SJSA1 (cell line): ENCODE results near the gene UQCRC1. TPM values are rescaled to one million over a fixed set of nuclear protein-coding genes. Genes with fewer than 3 reads are reported as not detected.
A peak's percentile ranks its signal among the peaks of the same experiment; 100 is the strongest.

ENCODE experiments used
- DNase-seq, 2 experiments: peaks; one replicate each; pipeline ENCODE4 v3.0.0-alpha.2; 2015 to 2020; ENCODE audit warnings: low spot score in 2 of 2, low read depth in 1 of 2
- H3K27ac ChIP-seq: fragments of 250-450 bp; sonication (Bioruptor Pico); 2 replicates; pipeline ENCODE4 v1.5.1; 2020; ENCODE audit warnings: mild to moderate bottlenecking, moderate library complexity
- H3K27me3 ChIP-seq: fragments of 250-450 bp; sonication (Bioruptor Pico); replicated peaks from 2 replicates; pipeline ENCODE4 v1.5.1; 2020; ENCODE audit warnings: mild to moderate bottlenecking, moderate library complexity
- H3K36me3 ChIP-seq: fragments of 250-450 bp; sonication (Bioruptor Pico); 2 replicates; pipeline ENCODE4 v1.5.1; 2020; ENCODE audit warnings: mild to moderate bottlenecking
- H3K4me1 ChIP-seq: fragments of 250-450 bp; sonication (Bioruptor Pico); replicated peaks from 2 replicates; pipeline ENCODE4 v1.6.1; 2021; ENCODE audit warnings: mild to moderate bottlenecking
- H3K4me3 ChIP-seq: fragments of 250-450 bp; sonication (Bioruptor Pico); 2 replicates; pipeline ENCODE4 v1.5.1; 2020; ENCODE audit warnings: mild to moderate bottlenecking
- H3K9me3 ChIP-seq: fragments of 250-450 bp; sonication (Bioruptor Pico); replicated peaks from 2 replicates; pipeline ENCODE4 v1.5.1; 2020; ENCODE audit warnings: mild to moderate bottlenecking
- total RNA-seq: library from RNA; depleted of rRNA; stranded (reverse); fragments of >200 nt; shearing (Covaris generic); gene quantifications from 2 replicates; pipeline ENCODE4 v1.2.3, GENCODE V29; 2014

The UQCRC1 gene
- total RNA-seq, 1 experiment from 2014 or later: 377 TPM

- peaks cover 82% of the 10 kb centered on the region for H3K4me1 ChIP-seq
- peaks cover 99% of the 10 kb centered on the region for H3K36me3 ChIP-seq
- H3K27me3 ChIP-seq: no peaks in the 10 kb centered on the region
Observed at GRCh38 chr3:48567500-48567899, 41.9 kb downstream of the UQCRC1 start.

DNA sequence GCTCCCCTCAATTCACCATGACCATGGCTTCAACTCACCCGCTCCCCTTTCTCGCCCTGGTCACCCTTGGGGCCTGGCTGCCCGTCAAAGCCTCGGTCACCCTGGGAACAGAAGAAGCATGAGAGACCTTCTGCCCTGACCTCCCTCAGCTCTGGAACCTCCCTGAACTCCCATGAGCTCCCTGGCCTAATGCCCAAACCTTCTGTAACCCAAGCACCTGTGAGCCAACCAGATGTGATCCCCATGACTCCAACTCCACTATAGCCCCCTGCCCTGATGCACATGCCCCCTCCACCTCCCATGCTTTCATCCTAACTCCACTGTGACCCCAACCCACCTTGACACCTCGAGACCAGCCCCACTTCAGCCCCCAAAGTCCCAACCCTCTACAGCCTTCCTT, 42.4 kb downstream of the UQCRC1 start:
- Histone ChIP-seq H3K9me3 (no peaks in the 10 kb centered on the region), H3K4me3 (no peak overlapping the region), H3K27me3 (no peaks in the 10 kb centered on the region), H3K27ac (no peak overlapping the region; the same call in 1 of the 2 replicates), H3K36me3 (peaks cover 99% of the 10 kb centered on the region), H3K4me1 (peaks cover 86% of the 10 kb centered on the region)
- no peak for DNase-seq

More at GRCh38 chr3:48567500-48567899, 41.9 kb downstream of the UQCRC1 start:
- H3K27ac ChIP-seq: no peak overlapping the region
- no peaks in the 10 kb centered on the region for H3K9me3 ChIP-seq
- DNase-seq: no peak
- H3K4me3 ChIP-seq: no peak overlapping the region

GRCh38 chr3:48566401-48566760, 43.1 kb downstream of the UQCRC1 start:
- peaks cover 96% of the 10 kb centered on the region for H3K36me3 ChIP-seq
- H3K27ac ChIP-seq: peak overlapping the region; percentile 86
- no peak overlapping the region for H3K4me3 ChIP-seq
- H3K4me1 ChIP-seq: peaks cover 93% of the 10 kb centered on the region
- no peak for DNase-seq
- H3K9me3 ChIP-seq: no peaks in the 10 kb centered on the region
- no peaks in the 10 kb centered on the region for H3K27me3 ChIP-seq

- peaks cover 95% of the 10 kb centered on the region for H3K36me3 ChIP-seq
- peak; percentile 71 to 87 for DNase-seq
- no peaks in the 10 kb centered on the region for H3K27me3 ChIP-seq
- no peak overlapping the region for H3K4me3 ChIP-seq
- H3K9me3 ChIP-seq: no peaks in the 10 kb centered on the region
- H3K4me1 ChIP-seq: peaks cover 99% of the 10 kb centered on the region
- H3K27ac ChIP-seq: peak overlapping the region; percentile 86
Observed at GRCh38 chr3:48565591-48566400, 43.6 kb downstream of the UQCRC1 start.

DNA sequence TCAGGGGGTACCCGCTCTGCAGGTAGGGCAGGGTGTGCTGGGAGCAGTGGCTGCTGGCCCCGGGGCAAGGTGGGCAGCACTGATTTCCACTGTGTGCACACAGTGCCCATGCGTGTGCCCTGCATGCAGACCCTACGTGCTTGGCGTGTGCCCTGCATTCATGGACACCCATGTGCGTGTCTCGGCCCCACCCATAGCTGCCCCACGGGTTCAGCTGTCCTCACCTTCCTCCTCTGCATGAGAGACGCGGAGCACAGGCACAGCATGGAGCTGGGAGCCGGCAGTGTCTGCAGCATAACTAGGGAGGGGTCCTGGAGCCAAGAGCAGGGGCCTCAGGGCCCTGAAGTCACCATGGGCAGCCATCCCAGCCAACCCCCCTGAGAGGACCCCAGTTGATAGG, 44.3 kb downstream of the UQCRC1 start:
- H3K9me3 ChIP-seq: no peaks in the 10 kb centered on the region
- H3K4me1 ChIP-seq: peaks cover 100% of the 10 kb centered on the region
- H3K36me3 ChIP-seq: peaks cover 90% of the 10 kb centered on the region
- no peak for DNase-seq
- H3K4me3 ChIP-seq: no peak overlapping the region
- no peaks in the 10 kb centered on the region for H3K27me3 ChIP-seq
- H3K27ac ChIP-seq: peak overlapping the region; percentile 86

- Histone ChIP-seq H3K4me3 (no peak overlapping the region), H3K9me3 (no peaks in the 10 kb centered on the region), H3K27me3 (no peaks in the 10 kb centered on the region), H3K27ac (peak overlapping the region; percentile 86), H3K36me3 (peaks cover 88% of the 10 kb centered on the region), H3K4me1 (peaks cover 100% of the 10 kb centered on the region)
- DNase-seq: no peak
Observed at GRCh38 chr3:48564667-48565066, 44.8 kb downstream of the UQCRC1 start.

- no peak overlapping the region for H3K4me3 ChIP-seq
- H3K9me3 ChIP-seq: no peaks in the 10 kb centered on the region
- H3K36me3 ChIP-seq: peaks cover 87% of the 10 kb centered on the region
- no peaks in the 10 kb centered on the region for H3K27me3 ChIP-seq
- H3K4me1 ChIP-seq: peaks cover 100% of the 10 kb centered on the region
- peak overlapping the region; percentile 86 for H3K27ac ChIP-seq
- DNase-seq: peak; percentile 84 to 95
Observed at GRCh38 chr3:48564022-48564421, 45.4 kb downstream of the UQCRC1 start.

- H3K4me1 ChIP-seq: peaks cover 100% of the 10 kb centered on the region
- H3K9me3 ChIP-seq: no peaks in the 10 kb centered on the region
- DNase-seq: no peak
Observed at GRCh38 chr3:48563382-48563918, 46.0 kb downstream of the UQCRC1 start, which contains the start of gene UCN2. UCN2 (minus strand) TSS chr3:48563781; CDS start chr3:48563124, 657 bp downstream.

GRCh38 chr3:48562367-48563095, 46.9 kb downstream of the UQCRC1 start:
- no peak overlapping the region for H3K4me3 ChIP-seq
- no peak for DNase-seq
- 0 out of 2 replicates have a peak overlapping the region, but pooled peaks have one; percentile 86 for H3K27ac ChIP-seq
- H3K27me3 ChIP-seq: no peaks in the 10 kb centered on the region
- H3K4me1 ChIP-seq: peaks cover 99% of the 10 kb centered on the region
- H3K9me3 ChIP-seq: no peaks in the 10 kb centered on the region
- peaks cover 78% of the 10 kb centered on the region for H3K36me3 ChIP-seq

More at GRCh38 chr3:48563382-48563918, 46.0 kb downstream of the UQCRC1 start, which contains the start of gene UCN2:
- H3K27me3 ChIP-seq: no peaks in the 10 kb centered on the region
- peak within 1 kb of the TSS; percentile 86 for H3K27ac ChIP-seq
- peaks cover 87% of the 10 kb centered on the region for H3K36me3 ChIP-seq
- no peak within 1 kb of the TSS for H3K4me3 ChIP-seq

- Histone ChIP-seq H3K27ac (peak overlapping the region; percentile 81), H3K4me3 (peak overlapping the region; percentile 15), H3K27me3 (no peaks in the 10 kb centered on the region), H3K9me3 (no peaks in the 10 kb centered on the region), H3K4me1 (peaks cover 95% of the 10 kb centered on the region), H3K36me3 (peaks cover 64% of the 10 kb centered on the region)
- DNase-seq: peak; percentile 77 to 89
Observed at GRCh38 chr3:48561045-48561736, 48.3 kb downstream of the UQCRC1 start.

DNA sequence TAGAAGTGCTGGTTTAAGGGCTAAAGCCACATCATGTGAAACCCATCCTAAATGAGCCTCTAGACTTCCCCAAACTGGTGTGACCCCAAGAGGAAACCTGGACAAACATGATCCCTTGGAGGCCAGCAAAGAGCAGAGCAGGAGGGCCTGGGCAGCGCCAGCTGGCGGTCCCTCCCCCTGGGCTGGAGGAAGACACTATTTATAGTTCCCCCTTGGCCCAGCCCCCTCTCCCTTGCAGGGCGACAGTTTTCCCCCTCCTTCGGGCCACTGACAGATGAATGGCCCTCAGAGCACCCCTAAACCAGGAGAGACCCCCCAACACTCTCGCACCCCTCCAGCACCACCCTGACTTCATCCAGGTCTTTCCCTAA, 48.8 kb downstream of the UQCRC1 start:
- DNase-seq: no peak
- H3K27ac ChIP-seq: peak overlapping the region; percentile 81; the same call in 1 of the 2 replicates
- H3K9me3 ChIP-seq: no peaks in the 10 kb centered on the region
- H3K27me3 ChIP-seq: no peaks in the 10 kb centered on the region
- H3K4me3 ChIP-seq: peak overlapping the region; percentile 15
- peaks cover 91% of the 10 kb centered on the region for H3K4me1 ChIP-seq
- peaks cover 59% of the 10 kb centered on the region for H3K36me3 ChIP-seq

GRCh38 chr3:48558493-48559134, 50.8 kb downstream of the UQCRC1 start:
- DNase-seq: no peak
- peaks cover 43% of the 10 kb centered on the region for H3K36me3 ChIP-seq
- no peak overlapping the region for H3K27ac ChIP-seq

More at GRCh38 chr3:48558493-48559134, 50.8 kb downstream of the UQCRC1 start:
- Histone ChIP-seq H3K4me1 (peaks cover 71% of the 10 kb centered on the region), H3K9me3 (no peaks in the 10 kb centered on the region), H3K4me3 (no peak overlapping the region), H3K27me3 (no peaks in the 10 kb centered on the region)
